Endothelial cell of umbilical vein (primary cell): ENCODE data around the gene GPX7. TPM values are rescaled to one million over a fixed set of nuclear protein-coding genes. Genes with fewer than 3 reads are reported as not detected.

Experiments
- BruUV-seq: library from RNA; stranded (reverse); fragments of 400-500 nt; replicated peaks from 2 replicates; lab custom pipeline; 2021; lab: Mats Ljungman, UMichigan
- CTCF ChIA-PET: fragments of 300-600, 350-600 bp; sonication (Branson Sonifier 250); formaldehyde crosslinking; loops from one replicate; lab custom pipeline; 2021; ENCODE audit warnings: antibody characterized with exemption, inconsistent platforms; lab: Charles Lee
- POLR2A ChIA-PET: fragments of 300-600, 350-600 bp; sonication (Branson Sonifier 250); formaldehyde crosslinking; loops from one replicate; lab custom pipeline; 2021; ENCODE audit warnings: antibody characterized with exemption, inconsistent platforms; lab: Charles Lee
- DNase-seq: peaks from one replicate; pipeline ENCODE4 v3.0.0-alpha.2; 2011; ENCODE audit warnings: low read depth, low spot score
- FAIRE-seq: peaks from 2 replicates; lab custom pipeline; 2011; peaks lifted over from hg19 to GRCh38; lab: Jason Lieb, UNC
- H2AFZ ChIP-seq: 2 replicates; pipeline ENCODE4 v1.6.0; 2012; ENCODE audit warnings: low read depth, low read length, control low read depth, inconsistent platforms
- H3K27ac ChIP-seq: 2 replicates; pipeline ENCODE4 v1.5.1; 2011; ENCODE audit warnings: low read depth, mild to moderate bottlenecking, control low read depth, low read length, moderate library complexity; ENCODE audit not compliant: insufficient read depth
- H3K27me3 ChIP-seq, 2 experiments: 2 replicates each; pipeline versions ENCODE4 v1.6.0 to v1.6.1; 2011; ENCODE audit warnings: low read length in 2 of 2, mixed read lengths in 1 of 2; ENCODE audit not compliant: control insufficient read depth in 2 of 2, insufficient read depth in 2 of 2
- H3K36me3 ChIP-seq, 2 experiments: 2 replicates in 1 of 2; 3 replicates in 1 of 2; pipeline ENCODE4 v1.5.1; 2011; ENCODE audit warnings: low read length in 2 of 2, mild to moderate bottlenecking in 1 of 2, moderate library complexity in 1 of 2; ENCODE audit not compliant: control insufficient read depth in 2 of 2, insufficient read depth in 2 of 2; ENCODE audit errors: extremely low read depth in 1 of 2
- H3K4me1 ChIP-seq: 3 replicates; pipeline ENCODE4 v1.5.1; 2011; ENCODE audit warnings: mild to moderate bottlenecking, low read length; ENCODE audit not compliant: control insufficient read depth, insufficient read depth; ENCODE audit errors: extremely low read depth
- H3K4me2 ChIP-seq: 2 replicates; pipeline ENCODE4 v1.6.1; 2011; ENCODE audit warnings: low read length, control low read depth, mixed read lengths; ENCODE audit not compliant: insufficient read depth
- H3K4me3 ChIP-seq, 3 experiments: fragments of 200-600 bp in 1 of 3; sonication (generic), shearing (Covaris generic) in 1 of 3; replicated peaks in 1 of 3; 2 replicates each; pipeline ENCODE4 v1.5.1; 2011 to 2016; ENCODE audit warnings: control low read depth in 3 of 3, low read length in 3 of 3, mild to moderate bottlenecking in 2 of 3, inconsistent platforms in 1 of 3, low read depth in 1 of 3, moderate library complexity in 1 of 3; ENCODE audit not compliant: insufficient read depth in 1 of 3
- H3K79me2 ChIP-seq: 2 replicates; pipeline ENCODE4 v1.6.0; 2012; ENCODE audit warnings: low read length, inconsistent platforms; ENCODE audit not compliant: control insufficient read depth, insufficient read depth
- H3K9ac ChIP-seq: replicated peaks from 2 replicates; pipeline ENCODE3; 2011; ENCODE audit warnings: low read length, control low read depth; ENCODE audit not compliant: insufficient read depth; ENCODE audit errors: extremely low read depth
- H3K9me1 ChIP-seq: replicated peaks from 3 replicates; pipeline ENCODE4 v1.6.0; 2011; ENCODE audit warnings: mild to moderate bottlenecking, low read length; ENCODE audit not compliant: control insufficient read depth, insufficient read depth; ENCODE audit errors: extremely low read depth
- H3K9me3 ChIP-seq: replicated peaks from 2 replicates; pipeline ENCODE4 v1.5.1; 2012; ENCODE audit warnings: low read length, inconsistent platforms; ENCODE audit not compliant: control insufficient read depth, insufficient read depth
- H4K20me1 ChIP-seq: replicated peaks from 2 replicates; pipeline ENCODE3; 2011; ENCODE audit warnings: mild to moderate bottlenecking, low read length; ENCODE audit not compliant: control insufficient read depth, insufficient read depth; ENCODE audit errors: extremely low read depth
- EZH2 ChIP-seq: IDR thresholded peaks from 2 replicates; pipeline ENCODE4 v1.6.1; 2012; ENCODE audit warnings: borderline replicate concordance, low read depth, mild to moderate bottlenecking, moderate library complexity, low read length, inconsistent platforms; ENCODE audit not compliant: severe bottlenecking
- FOS ChIP-seq: IDR thresholded peaks from 2 replicates; pipeline ENCODE4 v1.6.1; 2011; ENCODE audit warnings: mild to moderate bottlenecking, low read length, moderate library complexity, borderline replicate concordance; ENCODE audit not compliant: insufficient read depth
- GATA2 ChIP-seq: IDR thresholded peaks from 2 replicates; pipeline ENCODE4 v1.7.0; 2011; ENCODE audit warnings: low read depth, mild to moderate bottlenecking, moderate library complexity, mixed read lengths, low read length; ENCODE audit not compliant: insufficient read length, insufficient read depth
- JUN ChIP-seq: IDR thresholded peaks from 2 replicates; pipeline ENCODE4 v1.6.1; 2011; ENCODE audit warnings: borderline replicate concordance, low read depth; ENCODE audit not compliant: insufficient read length, insufficient read depth
- MYC ChIP-seq: IDR thresholded peaks from one replicate; pipeline ENCODE4 v1.6.1; 2011; ENCODE audit warnings: mild to moderate bottlenecking, low read depth, low read length
- POLR2A ChIP-seq: IDR thresholded peaks from 2 replicates; pipeline ENCODE4 v1.6.1; 2012; ENCODE audit warnings: low read depth, mild to moderate bottlenecking, control low read depth, low read length
- POLR2AphosphoS5 ChIP-seq: IDR thresholded peaks from 2 replicates; pipeline ENCODE4 v1.6.1; 2012; ENCODE audit warnings: low read depth, mild to moderate bottlenecking, control low read depth, low read length, moderate library complexity; ENCODE audit not compliant: insufficient read depth
- dilution Hi-C: fragments of 300-500 bp; cut with MboI; formaldehyde crosslinking; loops from one replicate; pipeline ENCODE4 v1.15.0; 2019; ENCODE audit warnings: low sequenced_read_pairs; ENCODE audit not compliant: extremely low pct_ligation_motif_present
- intact Hi-C: fragments of 100-400 bp; cut with micrococcal nuclease; formaldehyde crosslinking; loops from one replicate; pipeline ENCODE4 v1.10.0; 2022
- polyA plus RNA-seq, 4 experiments: library from polyadenylated mRNA; depleted of rRNA in 3 of 4; stranded (reverse) in 3 of 4; unstranded in 1 of 4; fragments of >200 nt; gene quantifications; 2 replicates each; pipeline versions ENCODE4 v1.2.1 to v1.2.3, GENCODE V29; 2011 to 2012; ENCODE audit warnings: missing spikeins in 1 of 4
- total RNA-seq: library from RNA; stranded (reverse); gene quantifications from 2 replicates; pipeline ENCODE4 v1.2.3, GENCODE V29; 2021
- TF ChIP-seq, protein P1 (sequence below): IDR thresholded peaks from 2 replicates; pipeline ENCODE4 v1.6.1; 2011; ENCODE audit not compliant: insufficient read depth, insufficient read length
- TF ChIP-seq, protein P2 (sequence below), 2 donors: IDR thresholded peaks; 1 replicate in 1 of 2; 2 replicates in 1 of 2; pipeline ENCODE4 v1.5.1; 2011; ENCODE audit warnings: low read length in 2 of 2, mild to moderate bottlenecking in 2 of 2, moderate library complexity in 2 of 2, control low read depth in 1 of 2, inconsistent platforms in 1 of 2, low read depth in 1 of 2; ENCODE audit not compliant: insufficient read depth in 1 of 2; ENCODE audit errors: extremely low read depth in 1 of 2

Gene GPX7
- total and polyA plus RNA-seq, 2 donors (not counting 3 experiments of a cell fraction or from before 2014, with no cell fraction given) = 8.9 to 25.7 TPM

DNA sequence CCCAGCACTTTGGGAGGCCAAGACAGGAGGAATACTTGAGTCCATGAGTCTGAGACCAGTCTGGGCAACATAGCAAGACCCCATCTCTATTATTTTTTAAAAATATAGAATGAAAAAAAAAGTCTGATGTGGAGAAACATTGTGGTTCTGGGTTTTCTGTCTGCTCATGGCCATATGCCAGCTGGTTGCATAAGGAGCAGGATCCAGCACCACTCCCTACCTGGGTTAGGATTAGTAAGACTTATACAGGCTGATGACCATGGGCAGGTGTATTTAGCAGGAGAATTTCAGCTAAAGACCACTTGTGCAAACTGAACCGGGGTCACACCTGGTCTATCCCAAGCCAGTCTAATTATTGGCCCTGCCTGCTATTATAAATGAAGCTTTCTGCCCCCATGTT is 16.7 kb upstream of the GPX7 start:
- no peaks in the 10 kb centered on the region for H3K79me2 ChIP-seq
- no peak for FAIRE-seq
- no peak overlapping the region for H2AFZ ChIP-seq
- H3K27ac ChIP-seq = no peak overlapping the region
- no peaks in the 10 kb centered on the region for H3K9me3 ChIP-seq
- no peak overlapping the region for H3K4me2 ChIP-seq
- intact Hi-C loops = no loop called here
- POLR2A ChIA-PET = no interaction called here
- H3K4me1 ChIP-seq = no peaks in the 10 kb centered on the region
- CTCF ChIA-PET = interaction anchor here (1.0 kb wide), 1 partner anchor 10 kb away, joined by 3 read pairs; no protein-coding TSS in a partner anchor
- peaks cover 13 to 24% of the 10 kb centered on the region in 2 experiments for H3K27me3 ChIP-seq
- H4K20me1 ChIP-seq = no peaks in the 10 kb centered on the region
- no TSS peak for BruUV-seq
- H3K4me3 ChIP-seq = no peak overlapping the region
- H3K9ac ChIP-seq = no peak overlapping the region
- dilution Hi-C loops = no loop called here
- DNase-seq = no peak
- H3K36me3 ChIP-seq = no peaks in the 10 kb centered on the region
- TF ChIP-seq, protein P1, sequence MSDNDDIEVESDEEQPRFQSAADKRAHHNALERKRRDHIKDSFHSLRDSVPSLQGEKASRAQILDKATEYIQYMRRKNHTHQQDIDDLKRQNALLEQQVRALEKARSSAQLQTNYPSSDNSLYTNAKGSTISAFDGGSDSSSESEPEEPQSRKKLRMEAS = no peak
- TF ChIP-seq, protein P2, sequence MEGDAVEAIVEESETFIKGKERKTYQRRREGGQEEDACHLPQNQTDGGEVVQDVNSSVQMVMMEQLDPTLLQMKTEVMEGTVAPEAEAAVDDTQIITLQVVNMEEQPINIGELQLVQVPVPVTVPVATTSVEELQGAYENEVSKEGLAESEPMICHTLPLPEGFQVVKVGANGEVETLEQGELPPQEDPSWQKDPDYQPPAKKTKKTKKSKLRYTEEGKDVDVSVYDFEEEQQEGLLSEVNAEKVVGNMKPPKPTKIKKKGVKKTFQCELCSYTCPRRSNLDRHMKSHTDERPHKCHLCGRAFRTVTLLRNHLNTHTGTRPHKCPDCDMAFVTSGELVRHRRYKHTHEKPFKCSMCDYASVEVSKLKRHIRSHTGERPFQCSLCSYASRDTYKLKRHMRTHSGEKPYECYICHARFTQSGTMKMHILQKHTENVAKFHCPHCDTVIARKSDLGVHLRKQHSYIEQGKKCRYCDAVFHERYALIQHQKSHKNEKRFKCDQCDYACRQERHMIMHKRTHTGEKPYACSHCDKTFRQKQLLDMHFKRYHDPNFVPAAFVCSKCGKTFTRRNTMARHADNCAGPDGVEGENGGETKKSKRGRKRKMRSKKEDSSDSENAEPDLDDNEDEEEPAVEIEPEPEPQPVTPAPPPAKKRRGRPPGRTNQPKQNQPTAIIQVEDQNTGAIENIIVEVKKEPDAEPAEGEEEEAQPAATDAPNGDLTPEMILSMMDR (IDR thresholded peaks at IDR 0.05; ENCODE audit: extremely low read depth in 1 of 2, insufficient read depth in 1 of 2, low read depth in 1 of 2, low read length in 2 of 2) = no peak
- no peak for TF ChIP-seq JUN
- TF ChIP-seq GATA2 = no peak
- no peak for TF ChIP-seq MYC
- TF ChIP-seq POLR2A = no peak
- TF ChIP-seq POLR2AphosphoS5 = no peak
- TF ChIP-seq EZH2 = no peak
- no peak for TF ChIP-seq FOS
- no peaks in the 10 kb centered on the region for H3K9me1 ChIP-seq
